ENCODE data around the gene TMEM59.
"Not testable (repeated sequence)": the region's sequence is repeated elsewhere in the genome, so short reads cannot be mapped to it uniquely, and the experiment has no call there.

Gene TMEM59

DNA sequence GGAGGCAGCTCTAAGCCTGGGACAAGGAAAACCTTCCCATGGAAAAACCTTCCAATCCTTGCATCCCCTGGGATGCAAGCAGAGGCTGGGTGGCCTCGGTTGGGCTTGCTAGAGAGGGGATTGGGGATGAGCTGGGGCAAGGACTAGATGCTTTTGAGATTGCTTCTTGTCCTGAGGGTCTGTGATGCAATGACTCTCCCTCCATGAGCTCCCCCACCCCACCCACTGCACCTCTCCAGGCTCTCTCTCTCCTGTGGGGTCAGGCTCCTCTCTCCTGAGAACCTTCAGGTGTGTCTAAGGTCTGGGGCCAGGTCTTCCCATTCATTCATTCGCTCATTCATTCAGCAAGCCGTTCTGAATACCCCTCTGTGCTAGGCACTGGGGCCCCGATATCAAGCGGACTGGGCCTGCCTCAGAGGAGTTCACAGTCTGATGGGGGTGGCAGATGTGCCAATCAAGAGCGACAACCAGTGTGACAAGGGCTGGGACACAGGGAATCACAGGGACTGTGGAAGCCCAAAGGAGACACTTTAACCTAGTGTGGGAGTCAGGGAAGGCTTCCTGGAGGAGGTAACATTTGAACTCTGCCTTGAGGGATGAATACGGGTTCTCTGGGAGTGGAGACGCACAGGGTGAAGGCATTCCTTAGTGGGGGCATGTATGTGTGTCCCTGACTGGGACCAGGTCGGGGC is 41.5 kb downstream of the TMEM59 start:
- no peak for DNase-seq

DNA sequence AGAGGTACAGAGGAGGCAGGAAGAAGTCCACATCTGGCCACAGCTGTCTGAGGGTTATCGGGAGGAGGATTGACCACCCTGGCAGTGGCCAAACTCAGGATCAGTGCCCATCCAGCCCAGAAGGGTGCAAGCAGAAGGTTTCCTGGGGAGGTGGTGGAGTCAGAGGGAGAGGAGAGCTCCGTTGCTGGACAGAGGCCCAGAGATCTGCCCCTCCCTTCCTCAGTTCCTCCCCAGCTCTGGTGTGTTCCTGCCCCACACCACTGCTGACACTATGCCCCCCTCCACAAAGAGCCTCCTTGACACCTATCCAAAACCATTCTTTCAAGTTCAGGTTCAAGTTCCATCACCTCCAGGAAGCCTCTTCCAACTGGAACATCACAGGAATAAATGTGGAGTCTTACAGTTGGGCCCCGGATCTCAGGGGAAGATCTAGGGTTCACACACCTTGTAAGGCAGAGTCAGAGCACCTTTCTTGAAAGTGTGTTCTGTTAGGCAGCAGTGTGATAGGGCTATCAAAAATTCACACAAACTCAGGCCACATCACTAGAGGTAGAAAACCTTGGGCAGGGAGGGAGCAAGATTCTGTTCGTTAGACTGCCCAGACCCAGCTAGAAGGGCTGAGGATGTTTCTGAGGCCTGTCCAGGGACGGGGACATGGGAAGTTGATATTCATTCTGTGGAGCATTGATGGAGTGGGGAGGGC is 42.4 kb downstream of the TMEM59 start:
- DNase-seq, result no peak

DNA sequence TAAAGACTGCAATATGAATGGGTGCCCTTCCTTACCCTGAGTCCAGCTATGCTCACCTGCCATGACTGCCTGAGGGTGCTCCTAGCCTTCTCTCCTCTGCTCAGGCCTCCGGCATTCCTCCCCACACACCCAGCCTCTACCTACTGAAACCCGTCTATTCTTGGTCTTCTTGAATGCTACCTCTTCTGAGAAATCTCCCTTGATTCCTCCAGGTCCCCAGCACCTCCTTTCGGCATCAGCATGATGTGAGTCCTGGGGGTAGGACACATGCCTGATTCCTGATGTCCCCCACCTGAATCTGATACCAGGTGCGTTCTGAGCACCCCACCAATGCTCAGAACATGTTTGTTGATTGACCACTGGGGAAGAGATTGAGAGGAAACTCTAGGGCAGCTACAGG is 43.6 kb downstream of the TMEM59 start:
- DNase-seq, result no peak

DNA sequence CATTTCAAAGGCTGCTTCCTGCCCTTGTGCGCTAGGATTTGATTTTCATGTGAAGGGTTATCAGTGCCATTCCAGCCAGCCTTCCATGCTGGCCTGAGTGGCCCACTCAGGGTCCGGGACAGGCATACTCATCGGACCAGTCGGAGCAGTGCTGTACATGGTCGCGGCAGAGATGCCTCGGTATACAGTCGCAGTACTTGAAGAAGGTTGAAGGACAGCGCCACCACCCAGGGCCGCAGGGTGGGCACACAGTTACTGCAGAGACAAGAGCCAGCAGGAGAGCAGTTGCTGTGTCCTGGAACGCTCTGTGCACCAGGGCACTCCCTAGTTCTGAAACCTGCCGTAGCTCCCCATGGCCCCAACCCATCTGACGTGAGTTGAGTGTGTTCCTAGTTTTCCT is 44.1 kb downstream of the TMEM59 start:
- no peak for DNase-seq

DNA sequence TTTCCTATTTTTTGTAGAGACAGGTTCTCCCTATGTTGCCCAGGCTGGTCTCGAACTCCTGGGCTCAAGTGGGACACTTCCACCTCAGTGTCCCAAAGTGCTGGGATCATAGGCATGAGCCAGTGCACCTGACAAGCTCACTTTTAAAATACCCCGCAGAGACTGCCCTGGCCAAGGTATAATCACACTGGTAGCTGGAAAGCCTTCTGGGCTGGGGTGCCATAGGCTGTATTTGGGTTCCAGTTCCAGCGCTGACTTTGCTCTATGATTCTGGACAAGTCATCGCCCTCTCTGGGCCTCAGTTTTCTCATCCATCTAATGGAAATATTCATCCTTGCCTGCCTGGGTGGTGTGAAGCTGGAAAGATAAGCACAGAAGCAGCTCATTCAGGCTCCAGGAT is 45.4 kb downstream of the TMEM59 start:
- no peak for DNase-seq

DNA sequence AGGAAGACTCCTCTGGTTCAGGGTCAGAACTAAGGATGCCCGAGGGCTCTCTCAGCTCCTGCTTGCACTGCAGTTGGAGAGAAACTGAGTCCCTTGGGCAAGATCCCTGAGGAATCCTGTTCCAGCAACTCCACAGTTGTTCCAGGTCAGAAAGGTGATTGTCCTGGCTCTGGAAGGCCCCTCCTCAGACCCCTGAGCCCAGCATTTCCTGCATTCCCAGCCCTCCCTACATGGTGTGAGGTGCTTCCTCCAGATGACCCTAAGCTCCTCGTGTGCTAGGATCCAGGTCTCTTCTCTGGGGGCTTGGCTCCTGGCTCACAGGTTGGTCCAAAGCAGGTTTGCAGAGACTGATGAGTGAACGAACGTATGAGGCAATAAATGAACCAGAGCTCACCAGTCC is 46.5 kb downstream of the TMEM59 start:
- no peak for DNase-seq

DNA sequence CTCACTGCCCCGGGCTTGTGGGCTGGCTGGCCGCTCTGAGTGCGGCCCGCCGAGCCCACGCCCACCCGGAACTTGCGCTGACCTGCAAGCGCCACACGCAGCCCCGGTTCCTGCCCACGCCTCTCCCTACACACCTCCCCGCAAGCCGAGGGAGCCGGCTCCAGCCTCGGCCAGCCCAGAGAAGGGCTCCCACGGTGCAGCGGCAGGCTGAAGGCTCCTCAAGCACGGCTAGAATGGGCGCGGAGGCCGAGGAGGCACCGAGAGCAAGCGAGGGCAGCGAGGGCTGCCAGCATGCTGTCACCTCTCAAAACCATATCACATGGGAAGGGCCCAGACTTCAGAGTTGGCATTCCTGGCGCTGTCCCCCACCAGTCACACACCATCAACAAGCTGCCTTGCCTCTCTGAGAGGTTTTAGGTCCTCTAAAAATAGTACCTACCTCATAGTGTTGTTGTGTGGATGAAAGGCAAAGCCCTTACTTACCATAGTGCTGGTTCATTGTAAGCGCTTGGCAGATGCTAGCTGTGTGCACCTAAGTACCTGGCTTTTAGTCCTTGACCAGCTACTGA is 48.4 kb downstream of the TMEM59 start:
- DNase-seq, result no peak

DNA sequence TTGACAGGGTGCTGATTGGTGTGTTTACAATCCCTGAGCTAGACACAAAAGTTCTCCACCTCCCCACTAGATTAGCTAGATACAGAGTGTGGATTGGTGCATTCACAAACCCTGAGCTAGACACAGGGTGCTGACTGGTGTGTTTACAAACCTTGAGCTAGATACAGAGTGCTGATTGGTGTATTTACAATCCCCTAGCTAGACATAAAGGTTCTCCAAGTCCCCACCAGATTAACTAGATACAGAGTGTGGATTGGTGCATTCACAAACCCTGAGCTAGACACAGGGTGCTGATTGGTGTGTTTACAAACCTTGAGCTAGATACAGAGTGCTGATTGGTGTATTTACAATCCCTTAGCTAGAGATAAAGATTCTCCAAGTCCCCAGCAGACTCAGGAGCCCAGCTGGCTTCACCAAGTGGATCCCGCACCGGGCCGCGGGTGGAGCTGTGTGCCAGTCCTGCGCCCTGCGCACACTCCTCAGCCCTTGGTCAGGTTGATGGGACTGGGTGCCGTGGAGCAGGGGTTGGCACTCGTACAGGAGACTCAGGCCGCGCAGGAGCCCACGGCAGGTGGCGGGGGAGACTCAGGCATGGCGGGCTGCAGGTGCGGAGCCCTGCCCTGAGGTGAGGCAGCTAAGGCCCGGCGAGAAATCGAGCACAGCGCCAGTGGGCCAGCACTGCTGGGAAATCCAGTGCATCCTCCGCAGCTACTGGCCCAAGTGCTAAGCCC is 49.1 kb downstream of the TMEM59 start:
- DNase-seq, result not testable (repeated sequence)

DNA sequence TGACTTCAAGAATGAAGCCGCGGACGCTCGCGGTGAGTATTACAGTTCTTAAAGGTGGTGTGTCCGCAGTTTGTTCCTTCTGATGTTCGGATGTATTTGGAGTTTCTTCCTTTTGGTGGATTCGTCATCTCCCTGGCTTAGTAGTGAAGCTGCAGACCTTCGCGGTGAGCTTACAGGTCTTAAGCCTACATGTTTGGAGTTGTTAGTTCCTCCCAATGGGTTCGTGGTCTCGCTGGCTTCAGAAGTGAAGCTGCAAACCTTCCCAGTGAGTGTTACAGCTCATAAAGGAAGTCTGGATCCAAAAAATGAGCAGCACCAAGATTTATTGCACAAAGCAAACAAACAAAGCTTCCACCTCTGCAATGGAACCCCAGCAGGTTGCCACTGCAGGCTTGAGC is 49.8 kb downstream of the TMEM59 start:
- DNase-seq, result no peak

DNA sequence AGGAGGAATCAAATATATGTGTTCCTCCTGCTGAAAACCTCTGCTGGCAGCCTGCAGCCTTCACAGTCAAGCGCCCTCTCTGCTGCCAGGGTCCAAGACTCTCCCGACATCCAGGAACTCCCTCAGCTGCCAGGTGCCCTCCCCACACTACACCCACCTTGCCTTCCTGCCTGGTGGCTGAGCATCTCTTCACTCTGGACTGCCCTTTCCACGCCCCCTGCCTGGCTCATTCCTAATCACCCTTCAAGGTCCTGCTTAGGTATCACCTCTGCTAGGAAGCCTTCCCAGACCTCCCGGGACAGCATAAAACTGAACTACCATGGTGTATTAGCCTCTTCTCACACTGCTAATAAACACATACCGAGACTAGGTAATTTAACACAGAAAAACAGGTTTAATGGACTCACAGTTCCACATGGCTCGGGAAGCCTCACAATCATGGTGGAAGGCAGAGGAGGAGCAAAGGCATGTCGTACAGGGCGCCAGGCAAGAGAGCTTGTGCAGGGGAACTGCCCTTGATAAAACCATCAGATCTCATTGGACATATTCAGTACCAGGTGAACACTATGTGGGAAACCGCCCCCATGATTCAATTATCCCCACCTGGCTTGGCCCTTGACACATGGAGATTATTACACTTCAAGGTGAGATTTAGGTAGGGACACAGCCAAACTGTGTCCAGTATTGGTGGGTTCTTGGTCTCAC is 50.3 kb downstream of the TMEM59 start:
- no peak for DNase-seq

DNA sequence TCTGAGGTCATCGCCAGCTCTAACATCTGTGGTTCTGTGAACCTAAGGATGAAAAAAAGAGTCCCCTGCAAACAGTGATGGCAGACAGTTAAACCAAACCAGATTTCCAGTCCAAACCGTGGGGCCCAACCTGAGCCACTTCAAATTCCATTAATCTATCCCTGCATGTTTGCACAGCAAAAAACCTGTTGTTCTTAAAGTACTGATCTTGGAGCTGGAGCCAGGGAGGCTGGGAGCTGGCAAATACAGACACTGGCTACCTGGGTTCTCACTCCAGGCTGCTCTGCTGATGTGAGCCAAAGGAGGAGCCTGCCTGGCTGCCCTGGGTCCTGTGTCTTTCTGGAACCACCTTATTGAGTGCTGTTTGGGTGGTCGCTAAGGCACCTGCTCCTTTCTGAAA is 51.4 kb downstream of the TMEM59 start:
- no peak for DNase-seq

DNA sequence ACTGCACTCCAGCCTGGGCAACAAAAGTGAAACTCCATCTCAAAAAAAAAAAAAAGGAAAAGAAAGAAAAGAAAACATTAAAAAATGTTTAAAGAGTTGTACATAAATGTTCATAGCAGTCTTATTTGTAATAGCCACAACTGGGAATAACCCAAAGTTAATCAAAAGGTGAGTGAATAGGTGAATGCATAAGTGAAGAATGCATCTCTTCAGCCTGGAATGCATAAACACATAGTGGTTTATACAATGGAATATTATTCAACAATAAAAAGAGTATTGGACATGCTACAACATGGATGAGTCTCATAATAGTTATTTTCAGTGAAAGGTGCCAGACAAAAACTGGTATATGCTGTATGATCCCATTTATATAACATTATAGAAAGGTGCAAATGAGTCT is 53.1 kb downstream of the TMEM59 start:
- no peak for DNase-seq

DNA sequence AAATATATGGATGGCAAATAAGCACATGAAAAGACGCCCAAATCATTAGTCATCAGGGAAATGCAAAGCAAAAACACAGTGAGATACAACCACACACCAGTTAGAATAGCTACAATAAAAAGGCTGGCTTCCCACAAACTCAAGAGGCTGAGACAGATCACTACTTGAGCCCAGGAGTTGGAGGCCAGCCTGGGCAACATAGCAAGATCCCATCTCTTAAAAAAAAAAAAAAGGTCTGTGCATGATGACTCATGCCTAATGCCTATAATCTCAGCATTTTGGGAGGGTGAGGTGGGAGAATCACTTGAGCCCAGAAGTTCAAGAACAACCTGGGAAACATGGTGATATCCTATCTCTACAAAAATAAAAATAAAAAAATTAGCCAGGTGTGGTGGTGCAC is 54.8 kb downstream of the TMEM59 start:
- DNase-seq, result no peak

DNA sequence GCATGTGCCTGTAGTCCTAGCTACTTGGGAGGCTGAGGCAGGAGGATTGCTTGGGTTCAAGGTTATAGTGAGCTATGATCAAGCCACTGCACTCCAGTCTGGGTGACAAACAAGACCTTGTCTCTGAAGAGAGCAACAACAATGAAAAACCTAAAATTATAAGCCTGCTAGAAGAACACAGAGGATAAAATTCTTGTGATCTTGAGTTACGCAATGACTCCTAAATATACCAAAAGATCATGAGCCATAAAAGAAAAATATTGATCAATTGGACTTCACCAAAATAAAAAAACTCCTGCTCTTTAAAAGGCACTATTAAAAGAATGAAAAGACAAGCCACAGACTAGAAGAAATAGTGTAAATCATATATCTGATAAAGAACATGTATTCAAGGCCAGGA is 57.3 kb downstream of the TMEM59 start:
- no peak for DNase-seq

DNA sequence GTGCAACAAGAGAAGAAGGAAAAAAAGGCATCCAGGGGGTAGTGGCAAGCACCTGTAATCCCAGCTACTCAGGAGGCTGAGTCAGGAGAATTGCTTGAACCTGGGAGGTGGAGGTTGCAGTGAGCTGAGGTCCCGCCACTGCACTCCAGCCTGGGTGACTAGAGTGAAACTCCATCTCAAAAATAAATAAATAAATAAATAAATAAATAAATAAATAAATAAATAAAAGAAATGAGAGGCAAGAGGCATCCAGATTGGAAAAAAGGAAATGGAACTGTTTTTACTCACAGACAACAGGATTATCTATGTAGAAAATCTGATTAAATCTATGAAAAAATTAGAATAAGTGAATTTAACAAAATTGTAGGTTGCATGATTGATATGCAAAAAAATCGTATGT is 58.5 kb downstream of the TMEM59 start:
- not testable (repeated sequence) for DNase-seq

DNA sequence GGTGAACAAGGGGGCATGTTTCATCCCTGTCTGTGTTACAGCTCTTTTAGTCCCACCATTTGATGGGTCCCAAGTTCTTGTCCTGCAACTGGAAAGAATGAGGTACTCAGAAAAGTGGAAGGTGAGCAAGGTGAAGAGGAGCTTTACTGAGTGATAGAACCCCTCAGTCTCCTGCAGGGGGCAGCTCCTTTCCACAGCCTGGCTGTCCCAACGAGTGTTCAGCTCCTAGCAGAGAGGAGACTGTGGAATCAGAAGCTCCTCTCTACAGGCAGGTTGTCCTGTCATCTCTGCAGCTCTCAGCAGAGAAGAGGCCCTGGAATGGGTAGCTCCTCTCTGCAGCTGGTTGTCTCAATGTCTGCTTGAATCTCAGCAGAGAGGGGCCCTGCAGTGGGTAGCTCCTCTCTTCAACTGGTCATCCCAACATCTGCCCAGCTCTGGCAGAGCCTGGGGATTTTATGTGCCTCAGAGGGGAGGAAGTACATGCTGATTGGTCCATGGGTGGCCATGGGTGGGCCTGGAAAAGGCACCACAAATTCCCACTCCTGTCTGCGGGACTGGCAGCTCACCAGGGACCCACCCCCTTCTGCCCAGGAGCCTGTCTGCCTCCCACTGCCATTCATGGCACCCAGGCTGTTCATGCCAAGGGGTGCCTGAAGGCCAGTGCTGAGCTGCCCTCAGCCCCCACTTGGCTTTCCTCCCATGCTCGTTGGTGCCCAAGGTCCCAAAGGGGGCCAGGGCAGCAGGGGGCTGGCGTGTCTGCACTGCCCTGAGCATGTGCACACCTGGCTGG is 60.7 kb downstream of the TMEM59 start:
- no peak for DNase-seq

DNA sequence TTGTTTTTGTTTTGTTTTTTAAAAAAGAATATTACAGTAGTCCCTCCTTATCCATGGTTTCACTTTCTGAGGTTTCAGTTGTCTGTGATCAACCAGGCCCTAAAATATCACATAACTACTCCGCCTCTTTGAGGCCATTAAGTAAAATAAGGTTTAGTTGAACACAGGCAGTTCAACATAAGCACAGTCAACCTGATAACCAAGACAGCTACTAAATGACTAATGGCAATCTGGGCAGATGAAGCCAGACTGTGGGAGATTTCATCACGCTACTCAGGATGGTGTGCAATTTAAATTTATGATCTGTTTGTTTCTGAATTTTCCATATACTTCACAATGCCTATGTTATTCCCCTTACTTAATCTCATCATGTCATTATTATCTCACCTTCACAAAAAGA is 65.1 kb downstream of the TMEM59 start:
- no peak for DNase-seq

DNA sequence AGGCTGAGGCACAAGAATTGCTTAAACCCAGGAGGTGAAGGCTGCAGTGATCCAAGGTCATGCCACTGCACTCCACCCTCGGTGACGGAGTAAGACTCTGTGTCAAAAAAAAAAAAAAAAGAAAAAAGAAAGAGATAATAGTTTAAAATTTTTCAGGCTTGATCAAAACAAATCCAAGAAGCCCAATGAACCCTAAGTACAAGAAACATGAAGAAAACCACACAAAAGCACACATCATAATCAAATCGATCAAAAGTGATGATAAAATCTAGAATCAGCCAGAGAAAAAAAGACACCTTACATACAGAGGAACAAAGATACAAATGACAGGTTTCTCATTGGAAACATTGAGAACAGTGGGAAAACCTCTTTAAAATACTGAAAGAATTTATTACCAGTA is 66.5 kb downstream of the TMEM59 start:
- DNase-seq, result no peak

DNA sequence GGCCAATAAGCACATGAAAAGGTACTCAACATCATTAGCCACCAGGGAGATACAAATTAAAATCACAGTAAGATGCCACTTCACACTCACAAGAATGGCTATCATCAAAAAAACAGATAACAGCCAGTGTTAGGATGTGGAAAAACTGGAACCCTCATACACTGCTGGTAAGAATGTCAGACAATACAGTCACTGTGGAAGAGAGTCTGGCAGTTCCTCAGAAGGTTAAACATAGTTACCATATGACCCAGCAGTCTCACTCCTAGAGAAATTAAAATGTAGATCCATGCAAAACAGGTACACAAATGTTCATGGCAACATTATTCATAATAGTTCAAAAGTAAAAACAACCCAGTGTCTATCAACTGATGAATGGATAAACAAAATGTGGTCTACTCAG is 68.3 kb downstream of the TMEM59 start:
- no peak for DNase-seq

DNA sequence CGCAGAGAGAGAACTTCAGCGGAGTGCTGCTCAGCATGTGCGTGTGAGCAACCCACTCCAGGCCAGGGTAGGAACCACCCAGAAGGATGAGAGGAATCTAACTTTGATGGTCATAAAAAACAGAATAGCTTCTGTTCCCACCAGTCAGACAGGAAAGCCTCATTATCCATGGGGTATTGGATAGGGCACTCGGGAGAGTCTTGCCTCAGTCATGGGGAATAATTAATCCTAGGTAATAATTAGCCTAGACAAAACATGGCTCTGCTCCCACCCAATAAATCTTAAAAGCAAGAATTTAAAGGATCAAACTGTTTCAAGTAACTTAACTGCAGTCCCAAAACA is 70.3 kb downstream of the TMEM59 start:
- no peak for DNase-seq

DNA sequence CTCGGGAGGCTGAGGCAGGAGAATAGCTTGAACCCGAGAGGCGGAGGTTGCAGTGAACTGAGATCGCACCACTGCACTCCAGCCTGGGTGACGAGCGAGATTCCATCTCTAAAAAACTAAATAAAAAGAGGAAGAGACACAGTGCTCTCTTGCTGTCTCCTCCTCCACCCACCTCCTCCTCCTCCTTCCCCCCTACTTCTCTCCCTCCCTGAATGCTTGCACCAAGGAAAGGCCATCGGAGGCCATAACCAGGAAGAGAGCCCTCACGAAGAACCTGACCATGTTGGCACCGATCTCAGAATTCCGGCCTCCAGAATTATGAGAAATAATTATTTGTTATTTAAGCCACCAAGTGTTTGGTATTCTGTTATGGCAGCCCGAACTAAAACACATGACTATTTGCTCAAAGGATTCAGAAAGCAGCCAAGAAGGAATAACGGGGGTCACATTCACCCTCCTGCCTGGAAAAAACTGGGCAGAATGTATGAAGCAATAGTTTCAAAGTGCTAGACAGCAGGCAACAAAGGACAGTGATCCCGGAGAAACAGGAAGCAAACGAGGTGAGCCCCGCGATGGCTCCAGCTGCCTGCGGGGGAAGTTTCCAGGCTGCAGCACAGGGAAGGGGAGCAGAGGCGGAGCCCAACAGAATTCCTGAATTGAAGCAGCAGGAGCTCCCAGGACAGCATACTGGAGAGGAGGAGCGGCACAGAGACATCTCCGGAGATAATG is 70.8 kb downstream of the TMEM59 start:
- DNase-seq, result no peak

DNA sequence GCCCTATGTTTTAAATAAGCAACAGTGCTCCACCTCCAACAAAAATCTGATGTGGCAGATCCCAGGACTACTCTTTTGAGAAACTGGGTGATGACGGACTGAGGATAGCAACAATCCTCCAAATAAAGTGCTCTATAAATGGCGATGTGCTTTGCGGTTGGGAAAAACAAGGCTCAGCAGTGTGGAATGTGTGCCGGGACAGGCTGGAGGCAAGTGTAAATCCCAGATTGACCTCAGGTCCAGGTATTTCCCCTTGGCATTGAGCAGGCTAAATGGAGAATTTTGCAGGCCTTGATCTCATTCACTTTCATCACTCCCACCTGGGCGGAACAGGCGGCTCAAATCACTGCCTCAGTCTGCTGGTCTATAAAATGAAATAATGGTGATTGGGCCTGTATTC is 71.8 kb downstream of the TMEM59 start:
- DNase-seq, result no peak
